Breast epithelium (tissue), 4 donors: Measurements from ENCODE around the gene STXBP1. TPM values are rescaled to one million over a fixed set of nuclear protein-coding genes. Genes with fewer than 3 reads are reported as not detected.

Experiments used
- DNase-seq, 2 donors: peaks; one replicate each; pipeline ENCODE4 v3.0.0-alpha.2; 2019; ENCODE audit warnings: low spot score in 2 of 2
- H3K27ac ChIP-seq, 2 donors: fragments of 200-600 bp; sonication (generic) in 1 of 2; one replicate each; pipeline ENCODE4 v1.5.1; 2016 to 2019; ENCODE audit warnings: mild to moderate bottlenecking in 1 of 2
- H3K27me3 ChIP-seq, 2 donors: fragments of 200-600 bp; sonication (generic) in 1 of 2; one replicate each; pipeline versions ENCODE4 v1.5.1 to v1.6.0; 2017 to 2019; ENCODE audit warnings: control low read depth in 1 of 2, mild to moderate bottlenecking in 1 of 2
- H3K36me3 ChIP-seq: fragments of 200-600 bp; one replicate; pipeline ENCODE4 v1.5.1; 2019
- H3K4me1 ChIP-seq, 2 donors: fragments of 200-600 bp; sonication (generic); one replicate each; pipeline ENCODE4 v1.5.1; 2016 to 2019; ENCODE audit warnings: control low read depth in 1 of 2
- H3K4me3 ChIP-seq, 3 donors: fragments of 200-600 bp; sonication (generic); 1 replicate in 2 of 3; 2 replicates in 1 of 3; pipeline ENCODE4 v1.5.1; 2016 to 2019; ENCODE audit warnings: mild to moderate bottlenecking in 3 of 3, moderate library complexity in 2 of 3
- H3K9me3 ChIP-seq, 2 donors: fragments of 200-600 bp; sonication (generic) in 1 of 2; one replicate each; pipeline ENCODE4 v1.5.1; 2016 to 2019; ENCODE audit warnings: control low read depth in 1 of 2
- POLR2A ChIP-seq: fragments of 450-650 bp; IDR thresholded peaks from one replicate; pipeline ENCODE4 v1.6.1; 2016; ENCODE audit warnings: antibody characterized with exemption, mild to moderate bottlenecking, moderate library complexity
- POLR2AphosphoS5 ChIP-seq, 3 donors: sonication (generic); formaldehyde crosslinking; IDR thresholded peaks; one replicate each; pipeline ENCODE4 v1.6.1; 2017; ENCODE audit warnings: antibody characterized with exemption in 3 of 3
- intact Hi-C: fragments of 100-400 bp; cut with DNase I; formaldehyde crosslinking; loops from one replicate; pipeline ENCODE4 v1.15.1; 2023; ENCODE audit warnings: low total_unique reads
- total RNA-seq, 3 donors: library from RNA; depleted of rRNA; stranded (reverse); fragments of >200 nt; gene quantifications; one replicate each; pipeline ENCODE4 v1.1.0, GENCODE V29; 2016
- TF ChIP-seq, protein P1 (sequence below), 3 donors: fragments of 450-650 bp; IDR thresholded peaks; one replicate each; pipeline ENCODE4 v1.5.1; 2016 to 2017; ENCODE audit warnings: antibody characterized with exemption in 3 of 3, mild to moderate bottlenecking in 3 of 3, moderate library complexity in 3 of 3

Gene STXBP1
- total RNA-seq, 3 donors from 2014 or later, result 19.0 to 45.9 (median 43.2) TPM

DNA sequence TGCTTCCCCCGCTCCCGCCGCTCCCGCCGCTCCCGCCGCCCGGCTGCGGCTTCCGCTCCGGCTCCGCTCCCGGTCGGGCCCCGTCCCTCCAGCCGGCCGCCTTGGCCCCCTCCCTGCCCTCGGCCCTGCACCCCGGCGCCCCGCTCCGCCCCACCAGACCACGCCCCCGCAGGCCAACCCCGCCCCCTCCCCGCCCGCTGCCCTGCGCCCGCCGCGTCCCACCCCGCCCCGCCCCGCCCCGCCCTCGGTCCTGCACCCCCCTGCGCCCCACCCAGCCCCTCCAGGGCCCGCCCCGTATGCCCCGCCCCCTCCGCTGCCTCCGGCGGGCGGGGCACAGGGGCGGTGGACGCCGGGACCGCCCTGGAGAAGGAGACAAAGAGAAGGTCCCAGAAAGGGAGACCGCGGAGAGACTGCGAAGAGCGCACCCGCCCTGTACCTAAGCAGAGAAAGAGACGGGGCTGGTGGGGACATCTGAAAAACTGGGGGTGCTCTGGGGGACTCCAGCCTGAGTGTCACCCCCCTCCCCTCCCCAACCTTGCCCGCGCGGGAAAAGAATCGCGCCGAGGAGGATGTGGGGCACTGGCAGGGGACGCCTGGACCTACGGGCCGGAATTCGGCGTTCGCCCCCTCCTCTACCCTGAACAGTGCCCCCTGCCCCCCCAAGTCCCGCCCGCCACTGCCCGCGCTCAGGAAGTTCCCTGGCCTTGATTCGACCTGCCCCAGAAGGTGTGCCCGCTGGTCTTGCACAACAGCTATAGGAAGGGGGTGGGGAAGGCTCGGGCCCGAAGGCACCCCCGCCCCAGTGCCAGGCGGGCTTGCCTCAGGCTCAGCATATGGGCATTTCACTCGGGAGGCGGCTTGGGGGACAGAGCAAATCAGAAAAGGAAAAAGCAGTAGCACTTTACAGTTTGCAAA is 42.8 kb upstream of the STXBP1 start:
- intact Hi-C loops, result no loop called here
- Histone ChIP-seq H3K4me3 (peak overlapping the region; percentile 78 to 97 (median 88)), H3K36me3 (no peaks in the 10 kb centered on the region), H3K27ac (peak overlapping the region; percentile 98 to 100), H3K9me3 (no peaks in the 10 kb centered on the region), H3K4me1 (peaks cover 19 to 30% of the 10 kb centered on the region in 2 donors), H3K27me3 (no peaks in the 10 kb centered on the region)
- DNase-seq, result peak; percentile 79 to 85
- TF ChIP-seq POLR2AphosphoS5 (IDR thresholded peaks at IDR 0.05) (peak in 2 of 3 donors; percentile 18 to 79), POLR2A (peak; percentile 72)
- TF ChIP-seq, protein P1, sequence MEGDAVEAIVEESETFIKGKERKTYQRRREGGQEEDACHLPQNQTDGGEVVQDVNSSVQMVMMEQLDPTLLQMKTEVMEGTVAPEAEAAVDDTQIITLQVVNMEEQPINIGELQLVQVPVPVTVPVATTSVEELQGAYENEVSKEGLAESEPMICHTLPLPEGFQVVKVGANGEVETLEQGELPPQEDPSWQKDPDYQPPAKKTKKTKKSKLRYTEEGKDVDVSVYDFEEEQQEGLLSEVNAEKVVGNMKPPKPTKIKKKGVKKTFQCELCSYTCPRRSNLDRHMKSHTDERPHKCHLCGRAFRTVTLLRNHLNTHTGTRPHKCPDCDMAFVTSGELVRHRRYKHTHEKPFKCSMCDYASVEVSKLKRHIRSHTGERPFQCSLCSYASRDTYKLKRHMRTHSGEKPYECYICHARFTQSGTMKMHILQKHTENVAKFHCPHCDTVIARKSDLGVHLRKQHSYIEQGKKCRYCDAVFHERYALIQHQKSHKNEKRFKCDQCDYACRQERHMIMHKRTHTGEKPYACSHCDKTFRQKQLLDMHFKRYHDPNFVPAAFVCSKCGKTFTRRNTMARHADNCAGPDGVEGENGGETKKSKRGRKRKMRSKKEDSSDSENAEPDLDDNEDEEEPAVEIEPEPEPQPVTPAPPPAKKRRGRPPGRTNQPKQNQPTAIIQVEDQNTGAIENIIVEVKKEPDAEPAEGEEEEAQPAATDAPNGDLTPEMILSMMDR (IDR thresholded peaks at IDR 0.05), result no peak

DNA sequence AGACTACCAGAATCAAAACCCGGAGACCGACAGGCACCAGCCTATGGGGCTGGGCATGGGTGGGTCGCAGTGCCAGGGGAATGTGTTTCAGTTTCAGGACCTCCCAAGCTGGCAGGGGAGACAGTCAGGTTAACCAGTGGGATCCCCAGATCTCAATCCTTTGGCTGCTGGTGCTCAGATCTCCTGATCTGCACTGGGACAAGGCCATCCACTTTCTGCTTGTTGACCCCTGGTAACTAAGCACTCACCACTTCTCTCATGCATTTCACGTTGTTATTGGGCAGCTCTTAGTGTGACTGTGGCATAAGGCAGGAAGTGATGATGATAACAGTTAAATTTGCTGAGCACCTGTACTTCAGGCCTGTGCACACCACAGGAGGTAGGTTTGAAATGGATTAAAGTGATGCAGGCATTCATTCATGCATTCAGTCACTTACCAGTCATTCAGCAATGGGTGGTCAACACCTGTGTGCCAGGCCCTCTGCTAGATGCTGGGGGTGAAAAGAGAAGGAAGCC is 42.1 kb upstream of the STXBP1 start:
- H3K4me1 ChIP-seq, result peaks cover 19 to 34% of the 10 kb centered on the region in 2 donors
- intact Hi-C loops, result loop anchor here (10.0 kb wide), 1 partner anchor 1515 kb away; the partner anchor contains the start of gene DOLPP1
- H3K36me3 ChIP-seq, result no peaks in the 10 kb centered on the region
- TF ChIP-seq, protein P1 (IDR thresholded peaks at IDR 0.05), result no peak
- TF ChIP-seq POLR2A (no peak), POLR2AphosphoS5 (IDR thresholded peaks at IDR 0.05) (no peak)
- H3K4me3 ChIP-seq, result peak overlapping the region; percentile 78 to 97 (median 88)
- no peaks in the 10 kb centered on the region for H3K27me3 ChIP-seq
- no peak for DNase-seq
- H3K9me3 ChIP-seq, result no peaks in the 10 kb centered on the region
- peak overlapping the region; percentile 98 to 100 for H3K27ac ChIP-seq

DNA sequence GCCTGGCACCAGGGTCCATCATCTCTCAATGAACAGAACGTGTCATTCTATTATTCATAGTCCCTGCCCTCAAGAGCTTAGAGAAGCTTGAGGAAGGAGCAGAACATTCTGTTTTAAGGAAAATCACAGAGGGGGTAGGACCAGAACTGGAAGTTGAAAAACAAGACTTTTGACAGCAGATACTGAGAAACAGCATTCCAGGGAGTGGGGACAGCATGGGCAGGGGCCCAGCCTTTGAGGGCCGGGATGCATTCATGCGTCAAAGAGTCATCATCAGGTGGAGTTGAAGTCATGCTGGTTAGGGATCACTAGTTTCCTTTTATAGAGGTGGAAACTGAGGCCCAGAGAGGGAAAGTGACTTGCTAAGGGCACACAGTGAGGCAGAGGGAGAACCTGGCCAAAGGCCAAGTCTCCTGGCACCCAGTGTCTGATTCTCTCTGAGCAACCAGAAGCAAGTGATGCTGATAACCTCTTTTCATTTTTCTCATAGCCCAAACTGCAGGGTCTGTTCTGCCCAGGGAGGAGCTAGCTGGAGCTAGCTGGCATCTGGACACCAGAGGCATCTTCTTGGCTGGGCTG is 41.5 kb upstream of the STXBP1 start:
- no peaks in the 10 kb centered on the region for H3K36me3 ChIP-seq
- TF ChIP-seq, protein P1 (IDR thresholded peaks at IDR 0.05), result no peak
- TF ChIP-seq POLR2A (no peak), POLR2AphosphoS5 (IDR thresholded peaks at IDR 0.05) (no peak)
- H3K27ac ChIP-seq, result peak overlapping the region; percentile 98 to 100
- H3K4me3 ChIP-seq, result peak overlapping the region in 1 of 3 donors; percentile 97
- H3K27me3 ChIP-seq, result no peaks in the 10 kb centered on the region
- H3K4me1 ChIP-seq, result peaks cover 19 to 40% of the 10 kb centered on the region in 2 donors
- intact Hi-C loops, result loop anchor here (10.0 kb wide), 1 partner anchor 1514 kb away; the partner anchor contains the start of gene DOLPP1
- H3K9me3 ChIP-seq, result no peaks in the 10 kb centered on the region
- no peak for DNase-seq

- no peaks in the 10 kb centered on the region for H3K27me3 ChIP-seq
- TF ChIP-seq POLR2A, result no peak
- TF ChIP-seq, protein P1 (IDR thresholded peaks at IDR 0.05), result no peak
- no peak for TF ChIP-seq POLR2AphosphoS5 (IDR thresholded peaks at IDR 0.05)
- H3K9me3 ChIP-seq, result no peaks in the 10 kb centered on the region
- H3K4me3 ChIP-seq, result no peak overlapping the region
- intact Hi-C loops, result loop anchor here (10.0 kb wide), 1 partner anchor 1513 kb away; the partner anchor contains the start of gene DOLPP1
- H3K27ac ChIP-seq, result peak overlapping the region; percentile 92 to 98
- peaks cover 15 to 45% of the 10 kb centered on the region in 2 donors for H3K4me1 ChIP-seq
- DNase-seq, result no peak
- H3K36me3 ChIP-seq, result no peaks in the 10 kb centered on the region
Measured at GRCh38 chr9:127571971-127572370, 40.1 kb upstream of the STXBP1 start.
